ENCODE measurements around the gene RBM19.

RBM19 gene

GRCh38 chr12:113877607-113878006, 88.5 kb downstream of the RBM19 start:
- no peak for DNase-seq

DNA sequence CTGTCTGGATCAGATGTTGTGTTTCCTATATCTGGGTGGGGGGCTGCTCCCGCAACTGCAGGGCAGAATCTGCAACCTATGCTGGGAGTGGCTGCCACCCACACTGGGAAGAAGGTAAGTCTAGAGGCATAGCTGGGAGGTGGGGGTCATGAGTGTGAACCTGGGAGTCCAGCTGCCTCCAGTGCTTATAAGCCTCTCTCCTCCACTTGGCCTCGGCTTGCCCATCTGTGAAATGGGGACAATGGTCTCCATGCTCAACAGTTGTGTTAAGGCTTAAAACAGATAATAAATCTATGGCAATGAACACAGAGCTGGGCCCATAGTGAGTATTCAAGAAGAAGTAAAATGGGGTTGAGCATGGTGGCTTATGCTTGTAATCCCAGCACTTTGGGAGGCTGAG, 90.0 kb downstream of the RBM19 start:
- DNase-seq, result no peak

- DNase-seq, result peak; percentile 36
Measured at GRCh38 chr12:113875691-113876090, 90.4 kb downstream of the RBM19 start.

- DNase-seq, result no peak
Measured at GRCh38 chr12:113874999-113875561, 91.0 kb downstream of the RBM19 start.

GRCh38 chr12:113874326-113874725, 91.8 kb downstream of the RBM19 start:
- no peak for DNase-seq

GRCh38 chr12:113873740-113874139, 92.4 kb downstream of the RBM19 start:
- no peak for DNase-seq

DNA sequence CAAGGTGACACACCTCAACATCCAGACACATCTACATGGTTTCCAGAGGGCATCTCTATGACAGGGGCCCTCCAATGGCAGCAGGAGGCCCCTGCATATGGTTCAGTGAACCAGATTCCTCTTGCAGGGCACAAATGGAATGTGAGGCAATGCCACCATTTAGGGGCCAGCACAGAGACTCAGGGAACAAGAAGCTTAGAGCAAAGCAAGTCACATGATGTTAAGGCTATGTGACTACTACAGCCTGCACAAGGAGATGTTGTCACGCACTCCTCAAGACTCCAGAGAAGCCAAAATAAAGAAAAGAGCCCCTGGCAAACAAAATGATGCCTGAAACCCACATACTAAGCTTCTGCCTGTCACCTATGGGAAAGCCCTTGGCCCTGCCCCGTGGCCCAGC, 95.2 kb downstream of the RBM19 start:
- DNase-seq, result no peak

GRCh38 chr12:113870035-113870434, 96.1 kb downstream of the RBM19 start:
- no peak for DNase-seq

GRCh38 chr12:113868365-113868764, 97.8 kb downstream of the RBM19 start:
- no peak for DNase-seq

DNA sequence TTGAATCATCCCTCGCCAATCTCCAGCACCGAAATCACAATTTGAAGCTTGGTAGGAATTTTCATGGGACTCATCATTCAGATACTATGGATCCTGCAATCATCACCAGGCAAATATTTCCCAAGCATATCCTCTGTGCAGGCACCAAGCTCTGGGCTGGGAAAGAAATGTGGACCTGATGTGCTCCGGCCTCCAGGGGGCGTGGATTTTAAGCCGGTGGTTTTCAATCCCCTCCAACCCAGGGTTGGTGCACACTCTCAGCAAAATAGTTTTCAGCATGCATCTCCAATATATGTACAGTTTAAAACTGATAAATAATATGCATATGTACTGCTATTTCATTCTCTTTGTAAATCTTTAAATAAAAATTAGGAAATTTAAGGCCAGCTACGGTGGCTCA, 98.9 kb downstream of the RBM19 start:
- no peak for DNase-seq

GRCh38 chr12:113866496-113866895, 99.6 kb downstream of the RBM19 start:
- DNase-seq, result no peak

DNA sequence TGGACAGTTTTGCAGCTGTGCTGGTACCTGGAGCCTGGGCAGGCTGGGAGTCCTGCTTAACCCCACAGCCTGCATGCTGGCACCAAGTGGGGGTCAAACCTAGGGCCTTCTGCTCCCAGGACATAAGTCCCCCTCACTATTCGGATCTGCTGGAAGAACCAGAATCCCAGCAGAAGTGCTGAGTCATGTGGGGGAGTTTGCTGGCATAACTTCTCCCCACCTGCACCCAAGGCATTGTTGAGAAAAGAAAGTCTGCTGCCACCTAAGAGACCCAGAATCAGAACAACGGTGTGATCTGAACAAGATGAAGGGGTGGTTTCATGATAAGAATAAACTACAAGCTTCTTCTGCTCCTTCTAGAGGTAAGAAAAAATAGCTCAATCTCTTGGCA, 102.7 kb downstream of the RBM19 start:
- DNase-seq, result no peak

- peak; percentile 50 for DNase-seq
Measured at GRCh38 chr12:113862590-113863454, 103.3 kb downstream of the RBM19 start.

DNA sequence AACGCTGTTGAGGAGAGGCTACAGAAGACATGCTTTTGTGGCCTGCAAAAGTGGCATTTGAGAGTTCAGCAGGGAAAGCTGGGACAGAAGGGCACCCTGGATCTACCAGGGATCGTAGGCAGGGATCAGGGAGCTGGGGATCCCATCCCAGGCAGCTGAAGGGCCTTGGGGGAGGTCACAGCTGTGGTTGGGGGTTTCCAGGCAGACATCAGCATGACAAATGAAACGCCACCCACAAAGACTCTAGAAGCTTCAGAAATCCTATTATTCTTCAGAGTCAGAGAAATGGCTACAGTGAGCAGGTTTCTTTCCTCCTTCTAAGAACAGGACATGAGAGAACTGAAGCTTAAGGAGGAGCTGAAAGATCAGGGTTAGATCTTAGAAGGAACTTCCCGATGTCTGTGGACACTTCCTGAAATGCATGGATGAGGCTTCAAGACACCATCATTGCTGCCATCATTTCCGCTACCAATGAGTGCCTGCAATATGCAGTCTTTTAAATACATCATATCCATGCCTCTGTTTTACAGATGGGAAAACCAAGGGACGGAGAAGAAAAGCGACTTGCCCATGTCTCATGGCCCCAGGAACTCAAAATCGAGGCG, 104.3 kb downstream of the RBM19 start:
- peak; percentile 50 for DNase-seq

- peak; percentile 73 for DNase-seq
Measured at GRCh38 chr12:113860950-113861349, 105.2 kb downstream of the RBM19 start.

DNA sequence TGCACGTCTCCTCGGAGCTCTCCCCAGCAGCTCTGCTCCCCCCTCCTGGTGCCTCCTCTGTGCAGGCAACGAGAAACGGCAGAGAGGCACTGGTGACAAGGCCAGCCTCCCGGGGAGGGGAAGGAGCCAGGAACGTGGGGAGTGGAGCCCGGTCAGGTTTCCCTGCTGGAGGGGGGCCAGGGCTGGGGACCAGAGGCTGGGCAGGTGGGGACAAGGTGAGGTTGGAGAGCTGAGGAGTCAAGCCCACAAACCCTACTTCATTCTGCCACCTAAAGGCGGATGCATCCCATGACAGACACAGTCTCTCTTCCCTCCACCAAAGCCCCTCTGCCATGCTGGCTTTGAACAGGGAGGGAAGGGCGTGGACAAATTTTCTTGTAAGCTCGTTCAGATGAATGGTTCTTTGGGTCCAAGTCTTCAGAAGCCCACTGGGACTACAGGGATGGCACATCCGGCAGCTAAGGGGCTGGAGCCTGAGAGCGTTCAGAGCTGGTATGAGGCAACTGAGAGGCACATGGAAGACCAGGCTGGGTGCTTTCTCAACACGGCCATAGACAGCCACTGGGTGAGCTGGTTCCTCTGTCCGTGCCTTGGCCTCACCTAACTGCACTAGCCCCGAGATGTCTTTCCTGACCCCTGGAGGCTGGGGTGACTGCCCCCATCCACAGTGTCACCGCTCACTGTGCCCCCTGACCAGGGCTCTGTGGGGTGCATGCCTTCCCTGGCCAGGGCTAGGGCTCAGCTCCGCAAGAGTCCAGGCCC, 105.9 kb downstream of the RBM19 start:
- no peak for DNase-seq

GRCh38 chr12:113858841-113859386, 107.2 kb downstream of the RBM19 start:
- no peak for DNase-seq

DNA sequence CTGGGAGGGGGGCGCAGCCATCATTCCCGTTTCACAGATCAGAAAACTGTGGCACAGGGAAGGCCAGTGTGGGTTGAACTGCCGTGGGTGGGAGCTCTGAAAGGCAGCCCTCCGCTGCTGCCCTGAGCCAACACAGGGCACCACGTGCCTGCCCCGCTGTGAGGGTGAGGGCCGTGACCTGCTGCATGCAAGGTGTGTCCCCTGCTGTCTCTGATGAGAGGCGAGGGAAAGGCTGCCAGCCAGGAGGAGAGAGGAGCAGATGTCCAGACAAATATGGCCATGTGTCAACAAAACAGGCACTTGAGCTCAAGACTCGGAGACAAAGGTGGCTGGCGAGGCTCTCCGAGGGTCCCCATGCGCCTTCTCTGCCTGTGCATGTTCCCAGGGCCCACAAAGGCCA, 108.8 kb downstream of the RBM19 start:
- DNase-seq, result no peak

- no peak for DNase-seq
Measured at GRCh38 chr12:113855998-113856397, 110.1 kb downstream of the RBM19 start.

DNA sequence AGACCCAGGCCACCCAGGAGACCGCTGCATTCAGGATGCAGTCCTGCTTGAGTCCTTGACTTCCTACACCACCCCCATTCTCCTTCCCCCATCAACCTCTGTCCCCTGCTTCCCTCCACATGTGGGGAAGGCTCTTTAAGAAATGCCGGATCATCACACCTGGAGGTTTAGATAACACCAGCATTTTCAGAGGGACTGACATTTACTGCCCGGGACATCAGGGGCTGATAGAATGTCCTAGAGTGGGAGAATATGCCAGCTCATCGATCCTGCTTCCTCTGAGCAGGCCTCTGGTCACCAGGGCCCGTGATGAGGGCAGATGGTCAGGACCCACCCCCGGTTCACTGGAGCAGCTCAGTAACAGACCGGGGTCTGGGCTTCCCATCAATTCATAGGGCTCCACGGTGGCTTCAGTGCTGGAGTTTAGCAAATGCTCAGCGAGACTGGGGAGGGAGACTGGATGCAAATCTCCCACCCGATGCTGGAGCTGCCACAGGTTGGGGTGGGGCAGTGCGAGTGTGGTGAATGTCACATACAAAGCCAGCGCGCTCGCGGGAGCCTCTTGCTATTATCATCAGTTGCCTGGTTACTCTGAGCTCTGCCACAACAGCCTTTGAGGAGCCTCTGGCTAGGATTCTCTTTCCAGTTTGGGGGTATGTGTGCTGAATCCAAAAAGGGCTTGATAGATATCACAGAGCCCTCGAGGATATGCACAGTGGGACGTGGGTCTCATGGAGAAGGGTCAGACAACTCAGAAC, 111.6 kb downstream of the RBM19 start:
- DNase-seq, result no peak

- no peak for DNase-seq
Measured at GRCh38 chr12:113853491-113853890, 112.6 kb downstream of the RBM19 start.
